Mononuclear cell (primary cell): Measurements from ENCODE around the gene DCC. TPM values are rescaled to one million over a fixed set of nuclear protein-coding genes. Genes with fewer than 3 reads are reported as not detected.

Source experiments
- H3K27me3 ChIP-seq: 2 replicates; pipeline ENCODE4 v1.6.0; 2011; ENCODE audit warnings: low read length, control low read depth; ENCODE audit not compliant: insufficient read depth
- H3K4me1 ChIP-seq: 2 replicates; pipeline ENCODE4 v1.5.1; 2011; ENCODE audit warnings: mild to moderate bottlenecking, low read length, control low read depth; ENCODE audit not compliant: insufficient read depth
- H3K4me3 ChIP-seq: 2 replicates; pipeline ENCODE4 v1.5.1; 2011; ENCODE audit warnings: mild to moderate bottlenecking, low read length, moderate library complexity
- H3K9me3 ChIP-seq: 2 replicates; pipeline ENCODE4 v1.5.1; 2011; ENCODE audit warnings: low read depth, mild to moderate bottlenecking, control low read depth, low read length
- total RNA-seq: library from RNA; depleted of rRNA; stranded (reverse); fragments of >200 nt; gene quantifications from one replicate; pipeline ENCODE4 v1.2.3, GENCODE V29; 2012

DCC gene
- total RNA-seq, 1 donor, result under 0.01 TPM

DNA sequence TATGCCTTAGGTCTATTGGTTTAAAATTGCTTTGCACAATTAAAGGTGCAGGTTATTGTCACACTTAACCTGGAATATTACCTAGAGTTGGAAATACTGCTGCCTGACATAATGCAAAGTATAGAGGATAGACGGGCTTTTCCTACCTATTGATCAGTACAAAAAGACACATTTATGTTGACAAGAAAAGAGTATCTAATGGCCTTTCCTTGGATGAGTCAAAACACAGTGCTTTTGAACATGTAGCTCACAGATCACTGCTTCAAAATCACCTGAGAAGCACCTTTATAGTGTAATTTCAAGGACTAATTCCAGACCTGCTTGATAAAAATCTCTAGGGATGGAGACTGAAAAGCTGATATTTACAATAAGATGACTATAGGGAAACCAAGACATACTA, 262.8 kb downstream of the DCC start:
- H3K4me3 ChIP-seq, result no peak overlapping the region
- H3K27me3 ChIP-seq, result no peaks in the 10 kb centered on the region
- H3K4me1 ChIP-seq, result no peaks in the 10 kb centered on the region
- no peaks in the 10 kb centered on the region for H3K9me3 ChIP-seq

DNA sequence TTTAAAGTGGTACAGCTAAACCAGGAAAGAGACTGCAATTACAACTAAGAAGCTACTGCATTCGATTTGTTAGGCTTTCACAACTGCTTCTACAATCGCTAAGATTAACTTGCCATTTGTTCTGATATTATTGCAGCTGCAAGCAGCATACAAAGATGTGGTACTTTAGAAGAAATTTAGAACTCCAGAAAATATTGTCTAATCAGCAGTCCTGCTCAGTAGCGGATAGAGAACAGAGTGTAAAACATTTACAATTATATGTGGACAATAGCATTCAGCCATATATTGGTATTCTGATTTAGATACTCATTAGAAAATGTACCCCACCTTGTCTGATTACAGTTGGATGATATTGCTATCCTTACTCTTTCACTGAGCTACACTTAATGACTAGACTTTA, 265.3 kb downstream of the DCC start:
- no peaks in the 10 kb centered on the region for H3K27me3 ChIP-seq
- no peaks in the 10 kb centered on the region for H3K4me1 ChIP-seq

DNA sequence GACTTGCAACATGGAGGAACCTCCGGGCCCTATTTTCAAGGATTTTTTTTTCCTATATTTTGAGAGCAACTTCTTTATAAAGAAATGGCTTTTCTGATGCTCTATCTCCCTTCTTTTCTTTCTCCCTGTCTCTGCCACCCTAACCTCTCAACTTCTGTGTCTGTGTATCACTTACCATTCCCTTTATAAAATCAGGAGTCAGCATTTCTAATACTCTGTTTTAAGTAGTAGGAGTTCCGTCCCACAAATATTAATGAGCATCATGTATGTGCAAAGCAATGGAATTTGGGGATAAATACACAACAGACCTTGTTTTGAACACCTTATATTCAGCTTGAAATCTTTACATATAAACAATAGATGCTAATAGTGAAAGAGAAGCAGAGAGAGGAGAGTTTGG, 268.0 kb downstream of the DCC start:
- no peak overlapping the region for H3K4me3 ChIP-seq
- no peaks in the 10 kb centered on the region for H3K9me3 ChIP-seq
- H3K27me3 ChIP-seq, result no peaks in the 10 kb centered on the region
- no peaks in the 10 kb centered on the region for H3K4me1 ChIP-seq

More for the DNA sequence above, 265.3 kb downstream of the DCC start:
- Histone ChIP-seq H3K4me3 (no peak overlapping the region), H3K9me3 (no peaks in the 10 kb centered on the region)

DNA sequence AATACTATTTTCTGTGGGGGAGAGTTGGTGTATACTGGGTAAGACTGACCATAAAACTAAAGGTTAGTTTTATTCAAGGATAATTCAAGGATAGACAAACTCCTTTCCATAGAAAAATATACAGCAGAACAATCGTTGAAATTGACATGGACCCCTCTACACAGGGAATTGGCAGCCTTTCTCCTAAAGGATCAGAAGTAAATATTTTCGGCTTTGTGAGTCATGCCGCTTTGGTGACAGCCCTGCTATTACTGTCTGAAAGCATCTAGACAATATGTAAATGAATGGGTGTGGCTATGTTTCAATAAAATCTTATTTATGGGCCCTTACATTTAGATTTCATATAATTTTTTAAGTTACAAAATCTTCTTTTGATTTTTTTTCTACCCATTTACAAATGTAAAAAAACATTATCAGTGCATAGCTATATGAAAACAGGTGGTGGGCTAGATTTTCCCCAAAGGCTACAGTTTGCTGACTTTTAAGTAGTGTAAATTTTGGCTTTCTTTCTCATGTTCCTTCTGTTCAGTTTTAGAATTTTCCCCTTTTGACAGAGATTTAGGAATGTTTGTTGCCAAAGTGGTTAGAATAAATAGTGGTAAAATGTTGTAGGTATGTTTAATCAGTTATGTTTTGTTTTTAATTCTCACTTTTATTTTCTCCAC, 270.6 kb downstream of the DCC start:
- Histone ChIP-seq H3K4me1 (no peaks in the 10 kb centered on the region), H3K4me3 (no peak overlapping the region), H3K9me3 (no peaks in the 10 kb centered on the region), H3K27me3 (no peaks in the 10 kb centered on the region)

DNA sequence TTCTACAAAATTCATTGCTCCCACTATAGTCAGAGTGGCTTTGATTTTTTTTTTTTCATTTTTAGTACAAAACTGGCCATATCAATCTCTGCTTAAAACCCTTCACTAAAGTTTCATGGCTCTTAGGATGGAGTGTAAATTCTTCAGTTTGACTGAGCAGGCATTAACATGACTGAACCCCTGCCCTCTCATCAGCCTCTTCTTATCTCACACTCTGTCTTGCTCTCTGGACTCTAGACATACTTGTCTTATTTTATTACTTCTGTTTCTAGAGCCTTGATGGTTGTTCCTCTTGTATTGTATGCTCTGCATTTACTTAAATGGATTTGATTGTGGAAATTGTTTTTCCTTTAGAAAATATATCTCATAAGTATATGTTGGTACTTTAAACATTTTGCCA, 272.4 kb downstream of the DCC start:
- Histone ChIP-seq H3K9me3 (no peaks in the 10 kb centered on the region), H3K4me1 (no peaks in the 10 kb centered on the region), H3K27me3 (no peaks in the 10 kb centered on the region), H3K4me3 (no peak overlapping the region)

DNA sequence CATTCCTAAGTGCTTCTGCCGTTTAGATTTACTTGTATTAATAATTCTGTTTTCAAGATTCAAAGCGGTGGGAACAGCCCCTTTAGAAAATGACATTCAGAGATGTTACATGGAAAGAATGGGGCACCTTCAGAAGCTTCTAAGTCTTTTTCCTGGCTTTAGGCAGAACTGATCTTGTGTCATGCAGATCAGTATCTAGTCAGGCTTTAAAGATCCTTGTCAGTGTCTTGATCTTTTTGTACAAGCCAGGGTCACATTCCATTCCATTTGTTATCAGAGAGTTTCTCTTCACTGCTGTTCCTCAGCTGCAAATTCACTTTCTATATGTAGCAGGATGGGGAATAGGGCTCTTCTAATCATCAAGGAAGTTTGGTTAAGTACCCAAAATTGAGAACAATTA, 275.3 kb downstream of the DCC start:
- H3K27me3 ChIP-seq, result no peaks in the 10 kb centered on the region

DNA sequence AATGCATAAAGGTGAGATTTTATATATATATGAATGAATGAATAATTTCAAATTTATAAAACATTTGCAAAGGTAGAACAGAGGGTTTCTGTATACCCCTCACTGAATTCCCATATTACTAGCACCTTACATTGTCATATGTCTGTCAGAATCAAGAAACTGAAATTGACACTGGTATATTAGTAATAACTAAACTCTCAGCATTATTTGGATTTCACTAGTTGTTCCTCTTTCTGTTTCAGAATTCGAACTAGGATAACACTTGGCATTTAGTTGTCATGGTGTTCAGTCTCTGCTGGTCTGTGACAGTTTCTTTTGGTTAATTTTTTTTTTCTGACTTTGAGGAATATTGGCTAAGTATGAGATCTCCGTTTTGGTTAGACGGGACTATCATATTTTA, 275.9 kb downstream of the DCC start:
- Histone ChIP-seq H3K9me3 (no peaks in the 10 kb centered on the region), H3K4me1 (no peaks in the 10 kb centered on the region), H3K4me3 (no peak overlapping the region), H3K27me3 (no peaks in the 10 kb centered on the region)

More for the DNA sequence above, 275.3 kb downstream of the DCC start:
- Histone ChIP-seq H3K4me3 (no peak overlapping the region), H3K9me3 (no peaks in the 10 kb centered on the region), H3K4me1 (no peaks in the 10 kb centered on the region)

DNA sequence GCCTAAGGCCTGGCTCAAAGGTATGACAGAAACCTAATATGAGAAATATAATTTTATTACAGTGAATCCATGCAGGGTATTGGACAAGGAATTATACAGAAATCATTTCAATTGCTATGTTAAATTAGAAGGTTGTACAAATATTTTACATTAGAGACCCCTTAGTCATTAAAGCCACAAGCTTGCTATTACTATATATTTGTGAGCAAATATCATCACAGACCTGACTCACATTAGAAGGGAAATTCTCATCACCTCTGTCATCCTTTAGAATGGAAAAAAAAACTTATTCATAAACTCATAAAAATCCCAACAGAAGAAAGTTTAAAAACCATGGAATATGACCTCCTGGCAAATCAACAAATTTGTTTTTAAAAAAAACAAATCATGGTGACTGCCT, 277.9 kb downstream of the DCC start:
- Histone ChIP-seq H3K4me3 (no peak overlapping the region), H3K4me1 (no peaks in the 10 kb centered on the region), H3K27me3 (no peaks in the 10 kb centered on the region), H3K9me3 (no peaks in the 10 kb centered on the region)

DNA sequence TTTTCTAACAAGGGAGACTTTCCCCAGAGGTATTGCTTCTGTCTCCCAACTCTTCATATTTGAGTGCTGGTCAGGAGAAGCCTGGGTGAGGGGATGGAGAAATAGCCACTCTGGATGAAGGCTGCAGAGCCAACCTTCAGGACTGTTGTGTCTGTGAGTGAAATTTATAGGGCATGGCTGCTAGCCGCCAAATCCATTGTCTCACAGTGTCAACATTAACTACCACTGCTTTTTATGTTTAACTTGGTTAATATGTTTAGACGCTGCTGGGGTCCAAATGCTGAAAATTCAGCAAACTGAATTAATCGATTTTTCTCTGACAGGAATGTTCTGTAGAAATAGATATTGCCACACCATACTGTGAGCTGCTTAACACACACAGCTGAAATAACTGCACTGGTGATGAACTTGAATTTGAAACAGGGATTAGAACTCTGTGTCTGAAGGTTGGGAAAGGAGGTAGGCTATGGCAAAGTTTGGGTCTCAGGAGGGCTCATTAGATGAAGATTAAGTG, 281.0 kb downstream of the DCC start:
- no peaks in the 10 kb centered on the region for H3K4me1 ChIP-seq
- no peak overlapping the region for H3K4me3 ChIP-seq
- no peaks in the 10 kb centered on the region for H3K27me3 ChIP-seq
- H3K9me3 ChIP-seq, result no peaks in the 10 kb centered on the region

DNA sequence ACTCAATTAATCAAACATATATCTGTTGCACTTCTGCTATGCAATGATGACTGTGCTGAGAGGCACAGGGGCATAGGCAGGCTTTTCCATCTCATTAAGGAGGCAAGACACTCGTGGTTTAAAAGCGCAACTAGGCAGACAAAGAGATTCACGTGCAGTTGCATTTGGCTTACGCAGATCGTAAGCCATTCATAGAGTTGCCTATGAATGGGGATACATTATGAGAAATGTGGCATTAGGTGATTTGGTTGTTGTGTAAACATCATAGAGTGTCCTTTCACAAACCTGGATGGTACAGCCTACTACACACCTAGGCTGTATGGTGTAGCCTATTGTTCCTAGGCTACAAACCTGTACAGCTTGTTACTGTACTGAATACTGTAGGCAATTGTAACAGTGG, 284.7 kb downstream of the DCC start:
- Histone ChIP-seq H3K9me3 (no peaks in the 10 kb centered on the region), H3K27me3 (no peaks in the 10 kb centered on the region), H3K4me3 (no peak overlapping the region), H3K4me1 (no peaks in the 10 kb centered on the region)

DNA sequence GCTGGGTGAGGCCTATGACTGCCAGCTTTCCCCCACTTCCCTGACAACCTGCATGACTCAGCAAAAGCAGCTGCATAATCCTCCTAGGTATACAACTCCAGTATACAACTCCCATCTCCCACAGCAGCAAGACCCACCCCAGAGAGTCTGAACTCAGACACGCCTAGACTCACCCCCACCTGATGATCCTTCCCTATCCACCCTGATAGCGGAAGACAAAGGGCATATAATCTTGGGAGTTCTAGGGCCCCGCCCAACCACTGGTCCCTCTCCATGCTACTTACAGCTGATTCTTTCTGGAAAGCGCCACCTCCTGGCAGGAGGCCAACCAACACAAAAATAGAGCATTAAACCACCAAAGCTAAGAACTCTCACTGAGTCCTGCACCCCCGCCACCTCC, 296.5 kb downstream of the DCC start:
- H3K4me1 ChIP-seq, result no peaks in the 10 kb centered on the region
- no peak overlapping the region for H3K4me3 ChIP-seq
- no peaks in the 10 kb centered on the region for H3K9me3 ChIP-seq
- no peaks in the 10 kb centered on the region for H3K27me3 ChIP-seq

DNA sequence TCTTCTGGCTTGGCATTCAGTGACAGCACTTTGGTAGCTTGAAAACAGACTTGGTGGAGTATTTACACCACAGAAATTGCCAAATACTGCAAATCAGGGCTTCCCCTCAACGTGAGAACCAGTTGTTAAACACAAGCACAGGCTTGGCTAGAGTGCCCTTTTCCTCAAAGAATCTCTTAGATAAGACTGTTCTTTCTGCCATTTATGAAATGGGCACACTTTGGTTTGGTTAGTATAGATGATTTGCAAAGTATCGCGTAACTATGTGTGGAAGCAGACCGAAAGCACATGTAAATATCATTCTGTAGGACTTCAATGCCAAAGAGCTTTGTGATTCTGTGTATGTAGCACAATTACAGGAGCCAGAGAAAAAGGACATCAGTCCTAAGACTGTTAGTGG, 308.2 kb downstream of the DCC start:
- Histone ChIP-seq H3K4me1 (no peaks in the 10 kb centered on the region), H3K4me3 (no peak overlapping the region), H3K9me3 (no peaks in the 10 kb centered on the region), H3K27me3 (no peaks in the 10 kb centered on the region)

DNA sequence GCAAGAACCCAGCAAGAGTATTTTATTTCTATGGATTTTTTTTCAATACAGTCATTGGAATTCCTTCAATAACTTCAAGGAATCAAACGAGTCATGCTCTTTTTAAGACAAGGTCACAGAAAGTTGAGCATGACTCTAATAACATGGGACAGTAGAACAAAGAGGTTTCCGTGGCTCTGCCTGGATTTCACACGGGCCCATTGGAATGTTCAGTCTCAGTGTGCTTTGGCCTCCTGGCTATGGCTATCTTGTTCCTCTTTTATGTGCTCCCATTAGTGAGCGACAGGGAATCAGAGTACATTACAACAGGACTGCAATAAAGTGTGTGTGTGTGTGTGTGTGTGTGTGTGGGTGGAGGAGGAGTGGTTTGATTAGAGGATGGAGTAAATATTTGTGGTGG, 312.4 kb downstream of the DCC start:
- H3K4me1 ChIP-seq, result no peaks in the 10 kb centered on the region
- no peaks in the 10 kb centered on the region for H3K27me3 ChIP-seq
- H3K9me3 ChIP-seq, result no peaks in the 10 kb centered on the region
- H3K4me3 ChIP-seq, result no peak overlapping the region

DNA sequence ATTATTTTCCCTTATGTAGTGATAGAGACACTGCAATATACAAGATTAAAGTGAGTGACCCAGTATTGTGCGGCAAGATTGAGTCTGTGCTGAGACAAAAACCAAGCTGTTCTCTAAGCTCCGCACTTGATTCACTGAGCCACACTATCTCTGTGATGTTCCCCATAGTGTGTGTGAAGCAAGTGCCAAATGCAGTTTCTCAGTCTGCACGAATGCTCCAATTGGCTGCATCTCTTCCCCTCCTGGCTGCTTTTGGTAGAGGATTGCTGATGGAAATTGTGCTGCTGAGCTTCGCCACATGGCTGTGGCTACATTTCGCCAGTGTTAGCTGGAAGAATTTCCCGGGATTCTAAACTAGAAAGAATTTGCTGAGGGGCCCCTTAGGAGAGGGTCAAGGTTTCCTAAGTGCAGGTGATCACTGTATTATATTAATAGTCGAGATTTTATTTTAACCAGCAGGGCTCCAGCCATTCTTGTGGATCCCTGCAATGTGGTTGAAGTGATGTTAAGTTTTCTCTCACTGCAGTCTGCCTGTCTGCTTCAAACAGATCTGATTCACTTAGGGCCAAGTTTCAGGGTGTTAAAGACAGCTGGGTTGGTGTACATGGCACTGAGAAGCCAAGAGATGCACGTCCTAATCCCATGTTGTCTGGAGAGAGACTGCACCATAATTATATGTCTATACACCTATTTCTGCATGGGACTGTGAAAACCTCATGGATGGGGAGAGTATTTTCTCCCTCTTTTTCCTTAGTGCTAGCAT, 317.2 kb downstream of the DCC start:
- Histone ChIP-seq H3K27me3 (no peaks in the 10 kb centered on the region), H3K4me1 (no peaks in the 10 kb centered on the region), H3K9me3 (no peaks in the 10 kb centered on the region), H3K4me3 (no peak overlapping the region)

DNA sequence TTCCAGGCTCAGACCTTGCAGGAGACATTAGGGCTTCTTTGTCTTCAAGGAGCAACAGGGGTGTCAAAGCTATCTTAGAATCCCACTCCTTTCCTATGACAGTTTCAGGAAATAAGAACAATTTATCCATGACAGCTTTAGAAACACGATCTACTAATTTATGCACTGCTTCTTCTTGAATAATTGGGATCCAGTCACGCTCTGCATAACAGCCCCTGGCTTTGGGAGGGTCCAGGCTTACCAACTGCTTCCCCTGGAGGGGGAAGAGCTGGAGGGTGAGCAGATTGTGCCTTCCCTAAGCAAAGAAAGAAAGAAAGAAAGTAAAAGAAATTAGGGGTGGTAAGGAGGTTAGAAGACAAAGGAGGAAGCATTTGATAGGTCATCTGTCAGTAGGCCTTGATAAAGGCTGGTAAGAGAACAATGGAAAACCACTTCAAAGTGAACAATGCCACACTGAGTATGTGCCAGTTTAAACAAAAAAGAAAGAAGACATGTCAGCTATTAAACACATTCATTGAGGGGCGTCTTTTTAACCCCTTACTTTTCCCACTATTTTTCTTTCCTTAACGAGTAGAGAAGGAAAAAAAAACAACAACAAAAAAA, 327.6 kb downstream of the DCC start:
- no peak overlapping the region for H3K4me3 ChIP-seq
- no peaks in the 10 kb centered on the region for H3K9me3 ChIP-seq
- no peaks in the 10 kb centered on the region for H3K4me1 ChIP-seq
- no peaks in the 10 kb centered on the region for H3K27me3 ChIP-seq
